CD4-positive, alpha-beta memory T cell (primary cell): ENCODE data around the gene PLK3. TPM values are rescaled to one million over a fixed set of nuclear protein-coding genes. Genes with fewer than 3 reads are reported as not detected.

Experiments used
- CTCF ChIA-PET: fragments of 350-600 bp; sonication (Branson Sonifier 250); formaldehyde crosslinking; loops from one replicate; lab custom pipeline; 2021; ENCODE audit warnings: inconsistent platforms; ENCODE audit not compliant: partially characterized antibody; lab: Charles Lee
- POLR2A ChIA-PET: fragments of 350-600 bp; sonication (Branson Sonifier 250); formaldehyde crosslinking; loops from one replicate; lab custom pipeline; 2021; ENCODE audit not compliant: partially characterized antibody; lab: Charles Lee
- DNase-seq, 5 donors: peaks; one replicate each; pipeline versions ENCODE4 v3.0.0 to v3.0.0-alpha.2; 2020 to 2022; ENCODE audit warnings: mixed read lengths in 1 of 5
- H3K27ac ChIP-seq: one replicate; pipeline ENCODE4 v1.7.0; 2013; ENCODE audit warnings: low read depth, low read length
- H3K27me3 ChIP-seq: 2 replicates; pipeline ENCODE4 v1.7.0; 2013; ENCODE audit warnings: mild to moderate bottlenecking, low read length, moderate library complexity; ENCODE audit not compliant: insufficient read depth
- H3K36me3 ChIP-seq: 2 replicates; pipeline ENCODE4 v1.7.0; 2013; ENCODE audit warnings: mild to moderate bottlenecking, low read length, moderate library complexity; ENCODE audit not compliant: insufficient read depth
- H3K4me1 ChIP-seq: 2 replicates; pipeline ENCODE4 v1.7.0; 2013; ENCODE audit warnings: mild to moderate bottlenecking, low read length, moderate library complexity; ENCODE audit not compliant: insufficient read depth
- H3K4me3 ChIP-seq, 2 donors: one replicate each; pipeline ENCODE4 v1.7.0; 2013; ENCODE audit warnings: low read length in 2 of 2, mild to moderate bottlenecking in 1 of 2
- H3K9me3 ChIP-seq, 2 donors: one replicate each; pipeline ENCODE4 v1.7.0; 2013; ENCODE audit warnings: low read length in 2 of 2, control low read depth in 1 of 2; ENCODE audit not compliant: control insufficient read depth in 1 of 2
- H3K27ac Mint-ChIP-seq, 7 donors: one replicate each; pipeline ENCODE4 v1.8.0; 2020 to 2021; ENCODE audit warnings: mixed read lengths in 7 of 7, mild to moderate bottlenecking in 6 of 7, inconsistent platforms in 3 of 7, moderate library complexity in 3 of 7
- H3K27me3 Mint-ChIP-seq, 2 donors: one replicate each; pipeline ENCODE4 v1.8.0; 2020 to 2021; ENCODE audit warnings: mixed read lengths in 2 of 2
- H3K36me3 Mint-ChIP-seq, 2 donors: one replicate each; pipeline ENCODE4 v1.8.0; 2020 to 2021; ENCODE audit warnings: mixed read lengths in 2 of 2, inconsistent platforms in 1 of 2, mild to moderate bottlenecking in 1 of 2
- H3K4me1 Mint-ChIP-seq, 4 donors: one replicate each; pipeline ENCODE4 v1.8.0; 2020 to 2021; ENCODE audit warnings: mixed read lengths in 4 of 4, mild to moderate bottlenecking in 1 of 4
- H3K4me3 Mint-ChIP-seq, 8 donors: one replicate each; pipeline ENCODE4 v1.8.0; 2020 to 2021; ENCODE audit warnings: mixed read lengths in 8 of 8, mild to moderate bottlenecking in 7 of 8, moderate library complexity in 6 of 8, inconsistent platforms in 3 of 8
- H3K9me3 Mint-ChIP-seq, 8 donors: one replicate each; pipeline ENCODE4 v1.8.0; 2020 to 2021; ENCODE audit warnings: mixed read lengths in 8 of 8, mild to moderate bottlenecking in 5 of 8, inconsistent platforms in 3 of 8, moderate library complexity in 1 of 8
- intact Hi-C: fragments of 100-400 bp; cut with micrococcal nuclease; formaldehyde crosslinking; loops from one replicate; pipeline ENCODE4 v1.15.1; 2023
- polyA plus RNA-seq, 2 donors: library from polyadenylated mRNA; unstranded; fragments of 300-500 nt; fragmentation: Illumina TruSeq; gene quantifications; one replicate each; pipeline ENCODE4 v1.2.3, GENCODE V29; 2021
- total RNA-seq, 2 experiments: library from RNA; stranded (reverse); gene quantifications; one replicate each; pipeline ENCODE4 v1.2.3, GENCODE V29; 2021

The PLK3 gene
- total and polyA plus RNA-seq, 4 experiments from 2014 or later, result 37.3 to 153 (median 97.5) TPM

GRCh38 chr1:44839576-44839975, 39.4 kb downstream of the PLK3 start:
- Histone ChIP-seq H3K36me3 (no peaks in the 10 kb centered on the region), H3K9me3 (no peaks in the 10 kb centered on the region), H3K27me3 (no peaks in the 10 kb centered on the region), H3K27ac (no peak overlapping the region), H3K4me3 (no peak overlapping the region), H3K4me1 (peaks cover 10% of the 10 kb centered on the region)
- ChIA-PET CTCF (interaction anchor here (1.4 to 3.1 kb wide), 2 partner anchors 46 to 54 kb away, joined by 4 to 8 read pairs; no protein-coding TSS in a partner anchor), POLR2A (no interaction called here)
- intact Hi-C loops, result no loop called here
- no peak for DNase-seq
- no peaks in the 10 kb centered on the region for H3K36me3 Mint-ChIP-seq
- peak overlapping the region in 2 of 7 donors; percentile 15 to 72 for H3K27ac Mint-ChIP-seq
- H3K4me1 Mint-ChIP-seq, result peaks cover 10 to 30% (median 15%) of the 10 kb centered on the region in 4 donors
- H3K9me3 Mint-ChIP-seq, result no peaks in the 10 kb centered on the region
- no peak overlapping the region for H3K4me3 Mint-ChIP-seq
- H3K27me3 Mint-ChIP-seq, result peaks cover 13 to 27% of the 10 kb centered on the region in 2 donors

GRCh38 chr1:44842486-44842861, 42.3 kb downstream of the PLK3 start:
- Histone ChIP-seq H3K4me3 (peak overlapping the region in 1 of 2 donors; percentile 24), H3K4me1 (peaks cover 6% of the 10 kb centered on the region), H3K36me3 (no peaks in the 10 kb centered on the region), H3K27me3 (no peaks in the 10 kb centered on the region), H3K9me3 (no peaks in the 10 kb centered on the region), H3K27ac (no peak overlapping the region)
- POLR2A ChIA-PET, result interaction anchor here (0.7 to 2.1 kb wide), 5 partner anchors 23 to 68 kb away, joined by 3 to 6 read pairs (median 4); partner anchors contain the start of genes PLK3 and RPS8
- intact Hi-C loops, result no loop called here
- peaks cover 4 to 24% (median 8%) of the 10 kb centered on the region in 4 donors for H3K4me1 Mint-ChIP-seq
- H3K4me3 Mint-ChIP-seq, result peak overlapping the region in 7 of 8 donors; percentile 20 to 76 (median 49)
- no peak for DNase-seq
- CTCF ChIA-PET, result interaction anchor here (0.6 kb wide), 1 partner anchor 145 kb away, joined by 3 read pairs; no protein-coding TSS in a partner anchor
- H3K36me3 Mint-ChIP-seq, result peaks cover 0 to 4% of the 10 kb centered on the region in 2 donors
- peak overlapping the region in 1 of 7 donors; percentile 35 for H3K27ac Mint-ChIP-seq
- peaks cover 13 to 23% of the 10 kb centered on the region in 2 donors for H3K27me3 Mint-ChIP-seq
- H3K9me3 Mint-ChIP-seq, result no peaks in the 10 kb centered on the region

GRCh38 chr1:44842862-44843655, 42.9 kb downstream of the PLK3 start, which contains the start of gene PTCH2:
Gene PTCH2 (minus strand): TSS chr1:44843253. CDS start chr1:44842932, 321 bp downstream.
- ChIA-PET CTCF (interaction anchor here (0.6 kb wide), 1 partner anchor 144 kb away, joined by 3 read pairs; no protein-coding TSS in a partner anchor), POLR2A (interaction anchor here (0.7 to 2.1 kb wide), 5 partner anchors 23 to 68 kb away, joined by 3 to 6 read pairs (median 4); partner anchors contain the start of genes PLK3 and RPS8)
- H3K9me3 ChIP-seq, result no peaks in the 10 kb centered on the region
- Mint-ChIP-seq H3K36me3 (peaks cover 0 to 4% of the 10 kb centered on the region in 2 donors), H3K27me3 (peaks cover 13 to 23% of the 10 kb centered on the region in 2 donors), H3K27ac (peak within 1 kb of the TSS in 1 of 7 donors; percentile 35), H3K4me3 (peak within 1 kb of the TSS in 7 of 8 donors; percentile 33 to 76 (median 49)), H3K9me3 (no peaks in the 10 kb centered on the region), H3K4me1 (peaks cover 4 to 24% (median 8%) of the 10 kb centered on the region in 4 donors)
- DNase-seq, result peak in 1 of 5 donors; percentile 16
- H3K27ac ChIP-seq, result no peak within 1 kb of the TSS
- H3K4me1 ChIP-seq, result peaks cover 6% of the 10 kb centered on the region
- intact Hi-C loops, result no loop called here
- H3K4me3 ChIP-seq, result peak within 1 kb of the TSS in 1 of 2 donors; percentile 24
- H3K36me3 ChIP-seq, result no peaks in the 10 kb centered on the region
- H3K27me3 ChIP-seq, result no peaks in the 10 kb centered on the region

- H3K4me3 ChIP-seq, result no peak overlapping the region
- Mint-ChIP-seq H3K27ac (peak overlapping the region in 1 of 7 donors; percentile 50), H3K27me3 (peaks cover 4 to 8% of the 10 kb centered on the region in 2 donors), H3K9me3 (no peaks in the 10 kb centered on the region), H3K4me3 (no peak overlapping the region), H3K4me1 (peaks cover 4 to 16% (median 8%) of the 10 kb centered on the region in 4 donors), H3K36me3 (peaks cover 9 to 11% of the 10 kb centered on the region in 2 donors)
- H3K36me3 ChIP-seq, result no peaks in the 10 kb centered on the region
- POLR2A ChIA-PET, result no interaction called here
- intact Hi-C loops, result no loop called here
- peaks cover 6% of the 10 kb centered on the region for H3K4me1 ChIP-seq
- no peaks in the 10 kb centered on the region for H3K27me3 ChIP-seq
- no peaks in the 10 kb centered on the region for H3K9me3 ChIP-seq
- CTCF ChIA-PET, result no interaction called here
- no peak for DNase-seq
- no peak overlapping the region for H3K27ac ChIP-seq
Measured at GRCh38 chr1:44846985-44847384, 46.8 kb downstream of the PLK3 start.

- Mint-ChIP-seq H3K27ac (peak overlapping the region in 1 of 7 donors; percentile 29), H3K9me3 (no peaks in the 10 kb centered on the region), H3K4me3 (no peak overlapping the region), H3K4me1 (peaks cover 0 to 10% (median 3%) of the 10 kb centered on the region in 4 donors), H3K36me3 (peaks cover 13 to 16% of the 10 kb centered on the region in 2 donors), H3K27me3 (peaks cover 0 to 3% of the 10 kb centered on the region in 2 donors)
- H3K4me1 ChIP-seq, result peaks cover 1% of the 10 kb centered on the region
- intact Hi-C loops, result no loop called here
- no peak overlapping the region for H3K4me3 ChIP-seq
- H3K27ac ChIP-seq, result no peak overlapping the region
- POLR2A ChIA-PET, result interaction anchor here (1.0 kb wide), 1 partner anchor 28 kb away, joined by 3 read pairs; no protein-coding TSS in a partner anchor
- CTCF ChIA-PET, result interaction anchor here (1.1 kb wide), 1 partner anchor 57 kb away, joined by 5 read pairs; no protein-coding TSS in a partner anchor
- no peaks in the 10 kb centered on the region for H3K36me3 ChIP-seq
- no peaks in the 10 kb centered on the region for H3K27me3 ChIP-seq
- DNase-seq, result no peak
- H3K9me3 ChIP-seq, result no peaks in the 10 kb centered on the region
Measured at GRCh38 chr1:44847845-44848244, 47.7 kb downstream of the PLK3 start.

- intact Hi-C loops, result no loop called here
- H3K9me3 ChIP-seq, result no peaks in the 10 kb centered on the region
- no peaks in the 10 kb centered on the region for H3K36me3 ChIP-seq
- ChIA-PET POLR2A (interaction anchor here (1.0 kb wide), 1 partner anchor 29 kb away, joined by 3 read pairs; no protein-coding TSS in a partner anchor), CTCF (interaction anchor here (1.1 kb wide), 1 partner anchor 58 kb away, joined by 5 read pairs; no protein-coding TSS in a partner anchor)
- peaks cover 0 to 3% of the 10 kb centered on the region in 2 donors for H3K27me3 Mint-ChIP-seq
- peaks cover 0 to 10% (median 3%) of the 10 kb centered on the region in 4 donors for H3K4me1 Mint-ChIP-seq
- no peaks in the 10 kb centered on the region for H3K27me3 ChIP-seq
- no peak overlapping the region for H3K4me3 ChIP-seq
- H3K9me3 Mint-ChIP-seq, result no peaks in the 10 kb centered on the region
- peak overlapping the region in 1 of 7 donors; percentile 29 for H3K27ac Mint-ChIP-seq
- H3K27ac ChIP-seq, result no peak overlapping the region
- peaks cover 17 to 18% of the 10 kb centered on the region in 2 donors for H3K36me3 Mint-ChIP-seq
- H3K4me3 Mint-ChIP-seq, result no peak overlapping the region
- no peaks in the 10 kb centered on the region for H3K4me1 ChIP-seq
- DNase-seq, result no peak
Measured at GRCh38 chr1:44848456-44849181, 48.4 kb downstream of the PLK3 start.
